ENCODE data around the gene CD2AP.
"Not testable (repeated sequence)": the region's sequence is repeated elsewhere in the genome, so short reads cannot be mapped to it uniquely, and the experiment has no call there.

CD2AP gene

DNA sequence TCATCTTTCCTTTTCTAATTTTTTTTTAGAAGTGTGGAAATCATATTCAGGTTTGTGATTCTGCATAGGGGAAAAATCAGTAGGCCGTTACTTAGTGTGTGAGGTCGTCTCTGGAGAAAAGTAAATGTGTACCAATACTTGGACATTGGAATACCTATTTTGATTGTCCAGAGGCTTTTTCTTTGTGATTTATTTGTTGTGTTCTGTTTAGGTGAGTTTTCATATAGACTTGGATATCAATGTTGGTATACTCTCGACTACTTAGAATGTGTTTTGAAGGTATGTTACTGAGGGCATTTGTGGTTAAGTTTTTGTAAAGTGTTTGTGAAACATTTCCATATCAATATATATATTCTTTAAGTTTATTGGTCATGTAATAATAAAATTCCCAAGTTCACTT lies 2.3 kb downstream of the CD2AP start:
- H3K27ac ChIP-seq = no peak overlapping the region
- TF ChIP-seq, protein P1, sequence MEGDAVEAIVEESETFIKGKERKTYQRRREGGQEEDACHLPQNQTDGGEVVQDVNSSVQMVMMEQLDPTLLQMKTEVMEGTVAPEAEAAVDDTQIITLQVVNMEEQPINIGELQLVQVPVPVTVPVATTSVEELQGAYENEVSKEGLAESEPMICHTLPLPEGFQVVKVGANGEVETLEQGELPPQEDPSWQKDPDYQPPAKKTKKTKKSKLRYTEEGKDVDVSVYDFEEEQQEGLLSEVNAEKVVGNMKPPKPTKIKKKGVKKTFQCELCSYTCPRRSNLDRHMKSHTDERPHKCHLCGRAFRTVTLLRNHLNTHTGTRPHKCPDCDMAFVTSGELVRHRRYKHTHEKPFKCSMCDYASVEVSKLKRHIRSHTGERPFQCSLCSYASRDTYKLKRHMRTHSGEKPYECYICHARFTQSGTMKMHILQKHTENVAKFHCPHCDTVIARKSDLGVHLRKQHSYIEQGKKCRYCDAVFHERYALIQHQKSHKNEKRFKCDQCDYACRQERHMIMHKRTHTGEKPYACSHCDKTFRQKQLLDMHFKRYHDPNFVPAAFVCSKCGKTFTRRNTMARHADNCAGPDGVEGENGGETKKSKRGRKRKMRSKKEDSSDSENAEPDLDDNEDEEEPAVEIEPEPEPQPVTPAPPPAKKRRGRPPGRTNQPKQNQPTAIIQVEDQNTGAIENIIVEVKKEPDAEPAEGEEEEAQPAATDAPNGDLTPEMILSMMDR (conservative IDR thresholded peaks at IDR 0.05) = no peak
- no peak for TF ChIP-seq ZFX (IDR thresholded peaks at IDR 0.05)

- not testable (repeated sequence) for H3K27ac ChIP-seq
Observed at GRCh38 chr6:47481213-47481612, 3.6 kb downstream of the CD2AP start.

DNA sequence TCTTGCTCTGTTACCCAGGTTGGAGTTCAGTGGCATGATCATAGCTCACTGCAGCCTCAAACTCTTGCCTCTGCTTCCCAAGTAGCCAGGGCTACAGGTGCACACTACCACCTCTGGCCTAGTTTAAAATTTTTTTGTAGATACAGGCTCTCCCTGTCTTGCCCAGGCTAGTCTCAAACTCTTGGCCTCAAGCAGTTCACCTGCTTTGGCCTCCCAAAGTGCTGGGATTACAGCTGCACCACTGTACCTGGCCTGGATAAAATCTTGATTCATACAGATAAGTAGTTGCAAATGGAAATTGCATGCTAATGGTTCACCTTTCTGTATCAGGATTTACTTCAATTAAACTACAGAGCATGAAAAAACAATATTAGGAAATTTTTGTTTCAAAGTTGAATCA lies 4.2 kb downstream of the CD2AP start:
- H3K27ac ChIP-seq = no peak overlapping the region
- TF ChIP-seq, protein P1 (conservative IDR thresholded peaks at IDR 0.05) = no peak
- no peak for TF ChIP-seq ZFX (IDR thresholded peaks at IDR 0.05)

- TF ChIP-seq, protein P1 (conservative IDR thresholded peaks at IDR 0.05) = no peak
- TF ChIP-seq ZFX (IDR thresholded peaks at IDR 0.05) = no peak
- H3K27ac ChIP-seq = peak overlapping the region; percentile 18; the same call in 1 of the 2 replicates
Observed at GRCh38 chr6:47483516-47483852, 5.9 kb downstream of the CD2AP start.

GRCh38 chr6:47483853-47484546 lies 6.4 kb downstream of the CD2AP start:
- no peak overlapping the region for H3K27ac ChIP-seq
- TF ChIP-seq ZFX (IDR thresholded peaks at IDR 0.05) = no peak
- TF ChIP-seq, protein P1 (conservative IDR thresholded peaks at IDR 0.05) = no peak

- TF ChIP-seq, protein P1 (conservative IDR thresholded peaks at IDR 0.05) = no peak
- TF ChIP-seq ZFX (IDR thresholded peaks at IDR 0.05) = no peak
- no peak overlapping the region for H3K27ac ChIP-seq
Observed at GRCh38 chr6:47484616-47485015, 7.0 kb downstream of the CD2AP start.

GRCh38 chr6:47485083-47485482 lies 7.5 kb downstream of the CD2AP start:
- TF ChIP-seq, protein P1 (conservative IDR thresholded peaks at IDR 0.05) = no peak
- no peak for TF ChIP-seq ZFX (IDR thresholded peaks at IDR 0.05)
- no peak overlapping the region for H3K27ac ChIP-seq

GRCh38 chr6:47485491-47486135 lies 8.0 kb downstream of the CD2AP start:
- TF ChIP-seq ZFX (IDR thresholded peaks at IDR 0.05) = no peak
- TF ChIP-seq, protein P1 (conservative IDR thresholded peaks at IDR 0.05) = no peak
- no peak overlapping the region for H3K27ac ChIP-seq

Data from C4-2B (cell line).